Thyroid gland (tissue), 4 donors: ENCODE results near the gene MCCD1. TPM values are rescaled to one million over a fixed set of nuclear protein-coding genes. Genes with fewer than 3 reads are reported as not detected.

Experiments used
- DNase-seq, 2 donors: peaks; one replicate each; pipeline ENCODE4 v3.0.0-alpha.2; 2019
- H3K27ac ChIP-seq, 3 donors: fragments of 200-600 bp; sonication (generic); 1 replicate in 2 of 3; 2 replicates in 1 of 3; pipeline ENCODE4 v1.5.1; 2016 to 2019; ENCODE audit warnings: mild to moderate bottlenecking in 1 of 3, moderate library complexity in 1 of 3
- H3K27me3 ChIP-seq: fragments of 200-600 bp; sonication (generic); one replicate; pipeline ENCODE4 v1.5.1; 2019
- H3K36me3 ChIP-seq, 2 donors: fragments of 200-600 bp; sonication (generic); one replicate each; pipeline ENCODE4 v1.5.1; 2016 to 2019
- H3K4me1 ChIP-seq, 2 donors: fragments of 200-600 bp; sonication (generic); one replicate each; pipeline ENCODE4 v1.5.1; 2017 to 2019
- H3K4me3 ChIP-seq, 3 donors: fragments of 200-600 bp; sonication (generic); replicated peaks in 1 of 3; 1 replicate in 2 of 3; 2 replicates in 1 of 3; pipeline ENCODE4 v1.5.1; 2016; ENCODE audit warnings: mild to moderate bottlenecking in 1 of 3
- H3K9me3 ChIP-seq: fragments of 200-600 bp; sonication (generic); one replicate; pipeline ENCODE4 v1.5.1; 2017
- CTCF ChIP-seq, 6 experiments: fragments of 200-600 bp in 3 of 6; fragments of 450-650 bp in 3 of 6; sonication (generic) in 3 of 6; IDR thresholded peaks; one replicate each; pipeline ENCODE4 v1.5.1; 2016 to 2019; ENCODE audit warnings: antibody characterized with exemption in 6 of 6, mild to moderate bottlenecking in 2 of 6, inconsistent platforms in 1 of 6, moderate library complexity in 1 of 6
- POLR2A ChIP-seq, 2 donors: fragments of 450-650 bp; IDR thresholded peaks; one replicate each; pipeline ENCODE4 v1.6.1; 2017; ENCODE audit warnings: antibody characterized with exemption in 2 of 2, mild to moderate bottlenecking in 2 of 2, moderate library complexity in 1 of 2
- WGBS, 2 donors: methylation state at CpG; one replicate each; pipeline ENCODE4 v1.1.5; 2017; 5-methylcytosine and 5-hydroxymethylcytosine counted together
- intact Hi-C: fragments of 100-400 bp; cut with DNase I; formaldehyde crosslinking; loops from one replicate; pipeline ENCODE4 v1.15.1; 2023
- total RNA-seq, 4 donors: library from RNA; depleted of rRNA; stranded (reverse); fragments of >200 nt; gene quantifications; one replicate each; pipeline ENCODE4 v1.2.3, GENCODE V29; 2016

The MCCD1 gene
- not detected for total RNA-seq

- 61 to 70% methylated on average over 7 of the region's 7 CpGs for WGBS, 2 donors
- Histone ChIP-seq H3K4me3 (no peak within 1 kb of the TSS), H3K36me3 (peaks cover 38 to 44% of the 10 kb centered on the region in 2 donors), H3K9me3 (no peaks in the 10 kb centered on the region), H3K27ac (no peak within 1 kb of the TSS), H3K27me3 (no peaks in the 10 kb centered on the region), H3K4me1 (no peaks in the 10 kb centered on the region)
- TF ChIP-seq POLR2A (IDR thresholded peaks at IDR 0.05), result no peak
- no peak for TF ChIP-seq CTCF (IDR thresholded peaks at IDR 0.05)
- DNase-seq, result no peak
- intact Hi-C loops, result no loop called here
Observed at GRCh38 chr6:31528821-31529328, at the start of gene MCCD1. Gene MCCD1, plus strand, starts transcription at chr6:31528962. Its CDS starts 53 bp downstream, at chr6:31529015.

- Histone ChIP-seq H3K4me1 (no peaks in the 10 kb centered on the region), H3K4me3 (no peak overlapping the region), H3K27ac (no peak overlapping the region), H3K36me3 (no peaks in the 10 kb centered on the region), H3K9me3 (no peaks in the 10 kb centered on the region), H3K27me3 (no peaks in the 10 kb centered on the region)
- TF ChIP-seq CTCF (IDR thresholded peaks at IDR 0.05), result no peak
- TF ChIP-seq POLR2A (IDR thresholded peaks at IDR 0.05), result no peak
- intact Hi-C loops, result no loop called here
- 92% methylated on average over 5 of the region's 5 CpGs for WGBS, 2 donors
- no peak for DNase-seq
Observed at GRCh38 chr6:31479151-31479932, 49.4 kb upstream of the MCCD1 start.

- TF ChIP-seq POLR2A (IDR thresholded peaks at IDR 0.05), result no peak
- no peak for TF ChIP-seq CTCF (IDR thresholded peaks at IDR 0.05)
- Histone ChIP-seq H3K36me3 (no peaks in the 10 kb centered on the region), H3K9me3 (no peaks in the 10 kb centered on the region), H3K4me3 (no peak overlapping the region), H3K27me3 (no peaks in the 10 kb centered on the region), H3K27ac (no peak overlapping the region), H3K4me1 (no peaks in the 10 kb centered on the region)
- intact Hi-C loops, result no loop called here
- whole genome bisulfite sequencing, 2 donors, result 39 to 62% methylated on average over 3 of the region's 3 CpGs
- no peak for DNase-seq
Observed at GRCh38 chr6:31479933-31480535, 48.7 kb upstream of the MCCD1 start.

- H3K4me3 ChIP-seq, result no peak overlapping the region
- H3K36me3 ChIP-seq, result no peaks in the 10 kb centered on the region
- intact Hi-C loops, result no loop called here
- no peak for TF ChIP-seq CTCF (IDR thresholded peaks at IDR 0.05)
- TF ChIP-seq POLR2A (IDR thresholded peaks at IDR 0.05), result no peak
- no peak for DNase-seq
- no peaks in the 10 kb centered on the region for H3K9me3 ChIP-seq
- WGBS, 2 donors, result 82 to 86% methylated on average over 11 of the region's 11 CpGs
- no peak overlapping the region for H3K27ac ChIP-seq
- no peaks in the 10 kb centered on the region for H3K27me3 ChIP-seq
- H3K4me1 ChIP-seq, result no peaks in the 10 kb centered on the region
Observed at GRCh38 chr6:31480574-31480973, 48.2 kb upstream of the MCCD1 start.

- DNase-seq, result no peak
- no peaks in the 10 kb centered on the region for H3K4me1 ChIP-seq
- H3K4me3 ChIP-seq, result no peak overlapping the region
- no peak for TF ChIP-seq CTCF (IDR thresholded peaks at IDR 0.05)
- TF ChIP-seq POLR2A (IDR thresholded peaks at IDR 0.05), result no peak
- 63 to 95% methylated on average over 2 of the region's 2 CpGs for WGBS, 2 donors
- intact Hi-C loops, result no loop called here
- H3K27ac ChIP-seq, result no peak overlapping the region
- no peaks in the 10 kb centered on the region for H3K9me3 ChIP-seq
- H3K27me3 ChIP-seq, result no peaks in the 10 kb centered on the region
- no peaks in the 10 kb centered on the region for H3K36me3 ChIP-seq
Observed at GRCh38 chr6:31483392-31483791, 45.4 kb upstream of the MCCD1 start.
